ENCODE data around the gene CALN1.

CALN1 gene

DNA sequence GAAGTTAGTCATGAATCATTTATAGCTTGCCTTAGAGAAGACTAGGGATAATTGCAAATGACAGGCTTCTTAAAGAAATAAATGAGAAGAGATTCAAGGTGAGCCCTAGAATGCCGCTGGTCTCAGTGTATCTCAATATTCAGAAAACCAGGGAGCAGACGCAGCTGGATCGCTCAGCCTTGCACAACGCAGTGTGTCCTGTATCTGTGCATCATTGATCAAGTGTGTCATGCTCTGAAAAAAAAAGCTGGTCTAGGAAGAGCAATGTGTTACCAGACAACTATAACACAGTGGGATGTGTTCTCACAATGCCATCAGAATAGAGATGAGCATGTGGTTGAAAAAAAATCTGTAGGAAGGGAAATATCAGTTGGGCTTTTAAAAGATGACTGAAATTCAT is 230.1 kb downstream of the CALN1 start:
- no peak for DNase-seq (ENCODE audit: low read depth)

DNA sequence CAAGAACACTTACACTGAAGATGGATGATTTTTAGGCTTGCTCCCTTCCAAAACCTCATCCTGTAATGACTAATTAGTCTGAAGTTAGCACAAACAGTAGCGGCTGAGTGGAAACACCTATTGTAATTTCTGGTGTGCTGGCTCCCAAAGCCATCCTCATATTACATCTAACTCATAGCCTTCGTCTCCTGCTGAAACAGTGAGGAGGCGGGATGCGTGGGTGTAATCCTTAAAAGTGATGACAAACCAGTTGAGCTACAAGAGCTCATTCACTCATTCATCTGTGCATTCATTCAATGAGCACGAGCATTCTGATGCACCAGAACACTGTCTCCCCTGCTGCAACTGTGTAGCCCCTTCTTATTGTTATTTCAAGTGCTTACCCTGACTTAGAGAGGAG is 235.3 kb downstream of the CALN1 start:
- no peak for DNase-seq (ENCODE audit: low read depth)

DNA sequence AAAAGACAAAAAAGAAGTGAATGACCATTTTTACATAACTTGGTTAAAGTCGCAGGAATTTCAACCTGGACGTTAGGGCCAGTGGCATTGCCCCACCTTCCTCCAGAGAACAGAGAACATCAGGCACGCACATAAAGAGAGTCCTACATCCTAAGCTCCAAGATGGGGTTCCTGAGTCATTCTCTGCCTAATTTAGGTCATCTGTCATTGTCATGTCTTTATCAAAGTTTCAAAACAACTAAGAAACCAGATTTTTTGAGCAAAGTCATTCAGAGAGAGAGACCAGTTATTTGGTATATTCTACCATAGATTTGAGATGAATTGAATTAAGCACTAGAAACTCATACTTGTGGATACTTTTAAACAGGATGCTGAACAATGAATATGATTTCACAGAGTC is 241.7 kb downstream of the CALN1 start:
- DNase-seq (ENCODE audit: low read depth) = no peak

DNA sequence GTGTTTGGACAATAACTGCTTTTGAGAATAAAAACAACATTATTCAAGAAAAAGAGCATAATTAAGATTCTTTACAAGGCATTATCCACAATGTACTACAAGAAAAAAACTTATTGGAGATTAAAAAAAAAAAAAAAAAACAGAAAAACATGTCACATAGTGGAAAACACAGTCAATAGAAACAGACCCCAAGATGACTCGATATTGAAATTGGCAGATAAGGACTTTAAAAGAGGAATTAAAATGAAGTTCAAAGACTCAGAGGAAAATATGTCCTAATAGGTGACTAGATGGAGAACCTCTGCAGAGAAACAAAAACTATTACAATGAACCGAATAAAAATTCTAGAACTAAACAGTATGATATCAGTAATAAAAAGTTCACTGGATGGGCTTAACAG is 248.9 kb downstream of the CALN1 start:
- DNase-seq (ENCODE audit: low read depth) = no peak

DNA sequence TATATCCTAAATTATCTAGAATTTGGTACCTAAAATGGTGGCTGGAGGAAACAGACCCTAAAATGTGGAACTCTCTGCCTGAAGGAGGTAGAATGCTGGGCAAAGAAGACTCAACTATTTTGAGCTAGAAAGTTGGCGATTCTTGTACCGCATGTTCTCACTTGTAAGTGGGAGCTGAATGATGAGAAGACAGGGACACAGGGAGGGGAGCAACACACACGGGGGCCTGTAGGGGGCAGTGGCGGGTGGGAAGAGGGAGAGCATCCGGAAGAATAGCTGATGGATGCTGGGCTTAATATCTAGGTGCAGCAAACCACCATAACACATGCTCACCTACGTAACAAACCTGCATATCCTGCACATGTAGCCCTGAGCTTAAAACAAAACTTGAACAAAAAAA is 250.6 kb downstream of the CALN1 start:
- DNase-seq (ENCODE audit: low read depth) = no peak

DNA sequence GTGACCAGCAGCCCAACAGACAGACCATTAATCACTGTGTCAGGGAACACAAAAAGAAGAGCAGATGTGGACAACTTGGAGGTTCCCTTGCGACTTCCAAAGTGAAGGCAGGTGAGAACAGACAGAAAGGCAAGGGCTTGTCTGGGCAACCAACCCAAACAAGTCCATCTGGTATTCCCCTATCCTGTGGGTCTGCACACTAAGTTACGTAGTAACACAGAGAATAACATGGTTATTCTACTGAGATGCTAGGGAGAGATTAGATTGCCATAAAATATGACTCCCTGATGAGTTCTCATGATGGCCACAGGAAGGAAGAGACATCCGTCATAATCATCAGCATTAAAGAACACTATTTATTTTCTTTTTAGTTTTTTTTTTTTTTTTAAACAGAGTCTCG is 252.2 kb downstream of the CALN1 start:
- no peak for DNase-seq (ENCODE audit: low read depth)

DNA sequence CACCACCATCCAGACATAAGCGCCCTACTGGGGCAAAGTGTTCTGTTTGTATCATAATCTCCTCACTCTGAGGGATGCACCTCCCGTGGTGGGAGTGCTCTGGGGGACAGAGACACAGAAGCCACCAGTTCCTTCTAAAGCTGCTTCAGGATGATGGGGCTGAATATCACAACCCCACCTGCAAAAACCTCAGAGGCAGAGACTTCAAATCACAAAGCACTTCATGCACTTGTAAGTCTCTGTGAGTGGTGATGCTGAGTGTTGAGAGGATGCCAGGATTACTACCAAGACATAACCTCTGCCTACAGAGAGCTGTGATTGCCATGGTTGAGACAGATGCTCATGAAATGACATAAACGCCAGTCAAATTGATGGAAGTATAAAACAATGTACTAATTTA is 255.5 kb downstream of the CALN1 start:
- no peak for DNase-seq (ENCODE audit: low read depth)

DNA sequence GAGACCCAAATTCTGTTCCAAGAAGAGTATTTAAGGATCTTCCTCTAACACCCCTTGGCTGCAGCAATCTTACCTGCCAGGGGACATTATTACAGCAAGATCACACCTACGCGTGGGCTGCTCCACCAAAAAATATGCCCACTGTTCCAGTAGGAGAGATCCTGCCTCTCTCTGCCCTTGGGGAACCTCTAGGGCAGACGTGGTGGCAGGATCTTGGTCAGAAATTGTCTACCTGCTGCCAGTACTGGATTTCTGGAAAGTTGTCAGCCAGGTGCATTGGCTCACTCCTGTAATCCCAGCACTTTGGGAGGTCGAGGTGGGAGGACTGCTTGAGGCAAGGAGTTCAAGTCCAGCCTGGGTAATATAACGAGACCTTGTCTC is 259.0 kb downstream of the CALN1 start:
- no peak for DNase-seq (ENCODE audit: low read depth)

DNA sequence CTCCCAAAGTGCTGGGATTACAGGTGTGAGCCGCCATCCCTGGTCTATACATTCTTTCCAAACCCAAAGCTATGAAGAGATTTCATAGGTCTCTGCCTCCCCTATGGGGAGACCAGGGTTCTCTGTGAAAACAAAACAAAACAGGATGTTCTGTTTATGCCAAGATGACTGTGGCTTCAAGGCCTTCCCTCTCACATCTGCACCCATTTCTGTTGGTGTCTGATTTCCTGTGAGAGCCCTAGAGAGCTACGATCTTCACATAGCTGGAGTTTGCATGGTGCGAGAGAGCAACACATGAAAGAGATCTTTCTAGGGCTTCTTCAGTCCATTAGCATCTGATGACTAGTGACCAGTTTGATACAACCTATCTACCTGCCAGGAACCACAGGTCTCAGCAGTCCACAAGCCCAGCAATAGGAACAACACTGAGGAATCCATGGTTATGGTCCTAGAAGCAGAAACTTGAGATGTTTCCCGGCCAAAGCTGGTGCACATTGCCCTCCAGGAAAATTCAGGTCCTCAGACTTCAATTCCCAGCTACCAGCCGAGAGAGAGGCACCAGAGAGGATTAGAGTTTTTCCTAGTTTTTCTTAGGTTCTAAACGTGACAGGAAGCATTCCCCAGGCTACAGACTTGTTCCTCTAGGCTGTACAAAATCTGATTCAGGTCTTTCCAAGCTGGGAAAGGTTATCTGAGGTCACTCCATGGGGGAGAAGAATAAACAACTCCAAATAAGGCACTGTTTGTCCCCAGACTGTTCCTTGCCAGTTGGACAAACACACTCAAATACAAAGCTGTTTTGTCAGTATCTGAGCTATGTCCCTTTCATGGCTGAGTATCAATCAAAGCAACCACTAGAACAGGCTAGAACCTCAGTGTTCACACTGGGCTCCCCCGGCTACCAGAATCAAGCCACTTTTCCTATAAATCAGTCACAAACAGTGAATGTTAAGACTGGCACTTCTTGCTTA is 259.7 kb downstream of the CALN1 start:
- DNase-seq (ENCODE audit: low read depth) = no peak

DNA sequence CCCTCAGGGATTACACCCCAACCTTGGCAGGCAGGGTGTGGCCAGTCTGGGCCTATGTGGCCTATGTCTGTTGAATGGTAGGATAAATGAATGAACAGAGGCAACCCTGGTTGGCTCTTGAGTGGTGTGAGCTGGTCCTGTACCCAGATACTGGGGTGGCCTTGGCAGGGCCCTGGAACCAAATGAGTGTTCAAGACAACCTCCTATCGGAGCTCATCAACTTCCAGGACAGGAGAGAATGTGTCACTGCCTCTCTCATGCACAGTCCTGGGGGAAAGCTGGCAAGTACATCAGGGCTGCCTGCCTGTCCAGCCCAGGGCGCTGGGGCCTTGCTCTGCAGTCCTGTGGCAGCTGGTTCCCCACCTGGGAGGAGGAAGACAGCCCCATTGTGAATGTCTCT is 271.6 kb downstream of the CALN1 start:
- no peak for DNase-seq (ENCODE audit: low read depth)

DNA sequence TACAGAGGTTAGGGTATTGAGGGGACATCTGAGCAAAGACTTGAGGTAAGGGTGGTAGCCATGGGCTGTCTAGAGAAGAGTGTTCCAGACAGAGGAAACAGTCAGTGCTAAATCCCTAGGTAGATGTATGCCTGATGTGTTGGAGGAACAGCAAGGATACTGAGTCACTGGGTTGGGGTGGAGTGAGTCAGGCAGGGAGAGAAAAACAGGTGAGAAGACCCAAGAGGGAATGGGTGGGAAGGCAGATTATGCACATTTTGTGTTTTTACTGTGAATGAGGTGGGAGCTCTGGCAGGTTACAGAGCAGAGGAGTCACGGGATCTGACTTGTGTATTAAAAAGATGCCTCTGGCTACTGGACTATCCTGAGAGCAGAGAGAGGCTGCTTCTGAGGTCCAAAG is 285.0 kb downstream of the CALN1 start:
- DNase-seq (ENCODE audit: low read depth) = no peak

DNA sequence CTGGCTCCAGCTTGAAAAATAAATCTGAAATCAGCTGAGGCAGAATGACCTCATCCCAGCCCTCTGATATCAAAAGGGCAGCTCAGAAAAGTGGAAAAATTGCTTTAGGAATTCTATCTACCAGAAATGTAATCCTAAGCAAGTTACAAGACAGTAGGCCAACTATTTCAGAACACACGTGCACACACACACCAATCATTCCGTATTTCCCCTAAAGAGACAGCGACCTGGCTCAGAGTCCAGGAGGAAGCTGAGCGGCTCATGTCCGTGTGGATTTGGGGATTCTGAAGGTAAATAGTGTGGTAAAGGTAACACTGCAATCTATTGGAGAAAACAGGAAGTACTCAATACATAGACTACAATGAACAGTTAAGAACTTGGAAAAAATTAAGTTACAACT is 288.2 kb downstream of the CALN1 start:
- no peak for DNase-seq (ENCODE audit: low read depth)

DNA sequence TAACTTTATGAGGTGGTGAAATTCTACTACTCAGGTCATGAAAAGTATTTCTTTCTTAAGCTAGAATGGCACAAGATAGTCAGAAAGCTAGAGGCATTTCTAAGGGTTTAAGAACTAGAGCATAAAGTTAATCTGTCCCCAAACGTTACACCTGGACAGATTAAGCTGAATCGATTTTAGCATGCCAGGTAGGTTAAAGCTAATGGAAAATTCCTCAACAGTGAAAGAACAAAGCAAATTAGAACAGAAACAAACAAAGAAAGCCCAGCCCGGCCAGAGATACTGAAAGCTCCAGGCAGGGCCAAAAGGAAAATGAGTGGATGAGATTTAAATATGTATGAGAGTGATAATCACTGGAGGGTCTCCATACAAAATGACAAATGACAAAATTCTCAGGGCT is 293.8 kb downstream of the CALN1 start:
- DNase-seq (ENCODE audit: low read depth) = no peak

DNA sequence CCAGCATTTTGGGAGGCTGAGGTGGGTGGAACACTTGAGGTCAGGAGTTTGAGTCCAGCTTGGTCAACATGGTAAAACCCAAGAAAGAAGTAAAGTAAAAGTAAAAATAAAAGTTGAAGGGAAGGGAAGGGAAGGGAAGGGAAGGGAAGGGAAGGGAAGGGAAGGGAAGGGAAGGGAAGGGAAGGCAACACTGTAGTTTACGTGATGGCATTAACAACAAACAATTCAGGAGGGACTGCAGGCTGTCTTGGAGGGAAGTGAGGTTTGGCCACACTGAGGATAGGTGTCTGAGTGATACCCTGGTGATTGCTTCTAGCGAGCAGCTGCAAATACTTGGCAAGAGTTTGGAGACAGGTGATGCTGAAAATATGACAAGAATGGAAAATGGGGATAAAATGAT is 298.0 kb downstream of the CALN1 start:
- no peak for DNase-seq (ENCODE audit: low read depth)

DNA sequence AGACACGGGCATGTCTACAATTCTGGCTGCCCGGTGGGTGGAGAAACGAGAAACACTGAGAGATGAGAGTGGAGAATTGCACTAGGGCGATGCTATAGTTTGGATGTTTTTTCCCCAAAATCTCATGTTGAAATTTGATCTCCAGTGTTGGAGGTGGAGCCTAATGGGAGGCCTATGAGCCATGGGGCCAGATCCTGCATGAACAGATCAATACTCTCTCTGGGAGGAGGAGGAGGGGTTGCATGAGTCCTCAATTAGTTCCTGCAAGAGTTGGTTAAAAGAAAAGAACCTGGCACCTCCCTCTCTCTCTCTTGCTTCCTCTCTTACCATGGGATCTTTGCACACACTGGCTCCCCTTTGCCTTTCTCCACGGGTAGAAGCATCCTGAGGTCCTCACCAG is 299.1 kb downstream of the CALN1 start:
- DNase-seq (ENCODE audit: low read depth) = no peak

DNA sequence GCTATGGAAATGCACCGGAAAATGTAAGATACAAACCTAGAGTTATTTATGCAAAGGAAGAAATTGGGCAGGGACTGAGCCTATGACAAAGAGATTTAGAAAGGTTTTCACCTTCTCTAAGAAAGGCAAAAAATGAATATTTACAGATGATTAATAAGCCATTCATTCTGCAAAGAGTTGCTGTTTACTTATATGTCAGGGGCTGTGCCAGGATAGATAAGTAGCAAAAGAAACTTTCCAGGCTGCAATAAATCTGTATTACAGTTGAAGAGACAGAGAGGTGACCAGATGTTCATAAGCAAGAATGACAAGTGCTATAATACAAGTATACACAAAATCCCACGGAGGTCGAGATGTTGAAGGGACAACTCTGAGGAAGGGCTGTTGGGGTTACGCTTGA is 299.6 kb downstream of the CALN1 start:
- no peak for DNase-seq (ENCODE audit: low read depth)

DNA sequence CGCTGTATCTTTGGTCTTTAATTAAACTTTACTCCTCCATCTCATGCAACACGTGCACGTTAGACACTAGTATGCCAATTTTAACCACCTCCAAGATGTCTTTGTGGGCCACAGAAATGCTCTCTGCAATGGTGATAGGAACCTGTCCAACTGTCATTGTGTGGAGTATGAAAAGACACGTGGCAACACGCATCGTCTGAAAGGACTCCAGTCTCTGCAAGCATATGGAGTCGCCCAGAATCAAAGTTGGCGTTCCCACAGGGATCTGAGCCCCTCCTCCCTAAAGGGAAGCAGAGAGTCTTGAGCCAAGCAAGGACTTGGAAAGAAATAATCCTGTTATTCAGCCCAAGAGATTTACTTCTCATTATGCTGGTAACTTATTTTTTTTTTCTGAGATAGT is 301.1 kb downstream of the CALN1 start:
- DNase-seq (ENCODE audit: low read depth) = no peak

DNA sequence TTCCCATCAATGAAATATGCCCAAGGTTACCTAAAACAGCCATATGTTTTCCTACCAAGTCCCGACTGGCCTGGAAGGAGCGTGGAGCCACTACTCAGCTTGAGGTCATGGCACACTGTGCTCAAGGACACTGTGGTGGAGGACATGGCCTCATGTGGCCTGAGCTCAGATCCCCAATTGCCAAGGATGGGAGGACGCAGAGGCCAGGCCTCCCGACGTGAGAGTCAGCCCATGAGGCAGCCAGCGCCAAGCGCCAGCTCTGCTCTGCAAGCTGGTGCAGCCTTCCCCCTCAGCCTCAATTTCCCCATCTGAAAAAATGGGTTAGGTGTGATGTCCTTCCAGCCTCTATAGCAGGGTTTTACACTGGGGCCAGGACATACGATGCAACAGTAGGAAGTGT is 302.6 kb downstream of the CALN1 start:
- no peak for DNase-seq (ENCODE audit: low read depth)

DNA sequence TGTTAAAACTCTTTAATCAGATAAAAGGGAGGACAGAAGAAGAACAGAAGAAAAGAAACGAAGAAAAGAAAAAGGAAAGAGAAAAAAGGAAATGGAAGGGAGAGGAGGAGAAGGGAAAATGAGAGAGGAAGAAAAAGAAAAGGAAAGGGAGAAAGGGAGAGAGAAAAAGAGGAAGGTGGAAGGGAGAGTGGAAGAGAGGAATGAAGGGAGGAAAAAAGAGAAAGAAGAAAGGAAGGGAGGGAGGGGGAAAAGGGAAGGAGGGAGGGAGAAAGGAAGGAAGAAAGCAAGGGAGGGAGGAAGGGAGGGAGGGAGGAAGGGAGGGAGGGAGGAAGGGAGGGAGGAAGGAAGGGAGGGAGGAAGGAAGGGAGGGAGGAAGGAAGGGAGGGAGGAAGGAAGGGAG is 305.7 kb downstream of the CALN1 start:
- no peak for DNase-seq (ENCODE audit: low read depth)

DNA sequence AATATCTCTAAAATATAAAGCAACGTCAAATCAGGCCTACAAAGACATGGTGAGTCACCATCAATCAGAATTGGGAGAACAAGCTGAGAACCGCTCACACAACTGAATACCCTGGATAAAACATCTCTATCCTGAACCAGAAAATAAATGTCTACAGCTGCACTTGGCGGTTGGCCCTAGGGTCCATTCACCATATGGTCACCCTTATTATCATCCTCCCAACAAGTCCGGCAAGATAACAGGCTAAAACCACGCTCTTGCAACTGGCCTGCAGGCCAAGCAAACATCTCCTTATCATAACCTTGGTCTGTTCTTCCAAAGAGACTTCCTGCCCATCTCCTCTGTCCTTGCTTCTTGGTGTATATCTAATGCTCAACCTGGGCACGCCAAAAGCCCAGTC is 310.7 kb downstream of the CALN1 start:
- no peak for DNase-seq (ENCODE audit: low read depth)

DNA sequence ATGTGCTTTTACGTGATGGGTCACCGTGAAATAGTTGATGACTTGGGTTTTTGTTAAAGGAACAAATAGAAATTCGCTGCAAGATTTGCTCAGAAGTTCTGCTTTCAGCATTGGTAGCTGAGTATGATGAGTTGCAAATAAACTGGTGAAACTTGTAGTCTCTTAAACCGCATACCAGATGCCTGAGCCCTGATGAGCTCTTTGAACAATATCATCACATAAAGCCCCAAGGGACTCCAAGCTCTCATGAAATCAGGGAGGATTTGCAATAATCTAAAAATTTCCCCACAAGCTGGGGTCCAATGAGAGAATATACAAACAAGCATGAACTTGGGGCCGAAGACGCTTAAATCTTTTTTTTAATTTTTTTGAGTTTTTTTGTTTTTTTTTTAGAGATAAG is 312.4 kb downstream of the CALN1 start:
- no peak for DNase-seq (ENCODE audit: low read depth)

DNA sequence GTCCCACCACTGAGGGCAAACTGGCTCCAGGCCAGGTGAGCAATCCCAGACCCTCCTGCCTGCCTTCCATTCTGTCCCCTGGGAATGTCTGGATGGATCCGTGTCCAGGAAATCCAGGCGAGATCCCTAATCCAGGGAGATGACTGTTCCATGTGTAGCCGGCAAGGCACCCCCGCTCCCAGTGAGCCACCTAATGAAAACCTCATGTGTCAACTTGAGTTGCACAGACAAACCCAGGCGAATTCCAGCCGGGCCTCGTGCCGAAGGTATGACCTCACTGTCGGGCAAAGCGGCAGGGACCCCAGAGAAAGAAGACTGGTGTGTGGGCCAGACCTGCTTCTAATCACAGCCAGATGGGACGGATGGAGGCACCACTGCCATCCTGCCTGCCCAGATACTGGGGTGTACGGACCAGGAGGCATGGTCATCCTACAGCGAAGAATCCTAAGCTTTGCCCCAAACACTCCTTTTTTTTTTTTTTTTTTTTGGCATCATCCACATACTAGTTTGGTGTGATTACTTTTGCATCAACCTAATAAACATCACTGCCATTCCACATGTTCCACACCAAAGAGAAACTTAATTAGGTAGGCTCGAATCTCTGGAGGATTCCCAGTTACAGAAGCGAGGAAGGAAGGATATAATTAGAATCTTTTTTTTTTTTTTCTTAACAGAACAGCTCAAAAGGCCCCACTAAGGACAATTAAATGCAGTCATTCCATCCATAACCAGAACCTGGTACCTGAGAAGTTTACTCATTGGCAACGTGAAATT is 313.1 kb downstream of the CALN1 start:
- DNase-seq (ENCODE audit: low read depth) = no peak

DNA sequence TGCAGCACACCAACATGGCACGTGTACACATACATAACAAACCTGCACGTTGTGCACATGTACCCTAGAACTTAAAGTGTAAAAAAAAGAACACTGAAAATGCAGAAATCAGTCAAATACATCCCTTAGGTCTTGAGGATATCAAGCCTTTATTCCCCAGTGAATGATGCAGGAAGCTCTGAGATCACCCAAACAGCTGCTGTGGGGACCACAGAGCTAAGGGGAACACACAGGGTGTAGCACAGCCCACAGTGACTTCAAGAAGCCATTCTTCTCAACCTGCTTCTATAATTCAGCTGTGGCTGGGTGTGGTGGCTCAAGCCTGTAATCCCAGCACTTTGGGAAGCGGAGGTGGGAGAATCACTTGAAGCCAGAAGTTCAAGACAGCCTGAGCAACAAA is 314.9 kb downstream of the CALN1 start:
- DNase-seq (ENCODE audit: low read depth) = no peak

DNA sequence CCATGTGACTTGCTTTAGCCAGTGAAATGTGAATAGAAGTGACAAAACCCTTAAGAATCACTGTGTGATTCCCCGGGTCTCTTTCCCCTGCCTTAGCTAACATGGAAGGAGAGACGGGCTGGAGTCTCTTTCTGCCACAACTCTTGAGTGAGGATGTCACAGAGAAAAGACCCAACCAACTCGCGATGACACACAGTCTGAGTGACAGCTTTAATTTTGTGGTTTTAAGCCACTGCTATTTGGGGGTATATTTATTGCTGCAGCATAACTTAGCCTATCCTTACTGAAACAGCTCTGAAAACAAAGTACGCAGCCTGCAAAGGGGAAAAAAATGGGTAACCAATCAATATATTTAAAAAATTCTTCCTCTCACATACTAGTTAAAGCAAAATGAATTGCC is 319.4 kb downstream of the CALN1 start:
- DNase-seq (ENCODE audit: low read depth) = no peak
